ENCODE measurements around the gene DUSP5.

GRCh38 chr10:110506448-110506847 is 8.7 kb downstream of the DUSP5 start:
- TF ChIP-seq CTCF (IDR thresholded peaks at IDR 0.05) (no peak), POLR2A (IDR thresholded peaks at IDR 0.05) (no peak)

Measured in uterus (tissue), 2 donors.